GM19397 (cell line): ENCODE results near the gene TSC2.
"Not testable (repeated sequence)": the region's sequence is repeated elsewhere in the genome, so short reads cannot be mapped to it uniquely, and the experiment has no call there.

Source experiments
- ATAC-seq: cut with Tn5 transposase; IDR thresholded peaks from one replicate; pipeline ENCODE4 v1.9.1; 2021; ENCODE audit warnings: mild to moderate bottlenecking, moderate library complexity; ENCODE audit not compliant: unreplicated experiment

The TSC2 gene

DNA sequence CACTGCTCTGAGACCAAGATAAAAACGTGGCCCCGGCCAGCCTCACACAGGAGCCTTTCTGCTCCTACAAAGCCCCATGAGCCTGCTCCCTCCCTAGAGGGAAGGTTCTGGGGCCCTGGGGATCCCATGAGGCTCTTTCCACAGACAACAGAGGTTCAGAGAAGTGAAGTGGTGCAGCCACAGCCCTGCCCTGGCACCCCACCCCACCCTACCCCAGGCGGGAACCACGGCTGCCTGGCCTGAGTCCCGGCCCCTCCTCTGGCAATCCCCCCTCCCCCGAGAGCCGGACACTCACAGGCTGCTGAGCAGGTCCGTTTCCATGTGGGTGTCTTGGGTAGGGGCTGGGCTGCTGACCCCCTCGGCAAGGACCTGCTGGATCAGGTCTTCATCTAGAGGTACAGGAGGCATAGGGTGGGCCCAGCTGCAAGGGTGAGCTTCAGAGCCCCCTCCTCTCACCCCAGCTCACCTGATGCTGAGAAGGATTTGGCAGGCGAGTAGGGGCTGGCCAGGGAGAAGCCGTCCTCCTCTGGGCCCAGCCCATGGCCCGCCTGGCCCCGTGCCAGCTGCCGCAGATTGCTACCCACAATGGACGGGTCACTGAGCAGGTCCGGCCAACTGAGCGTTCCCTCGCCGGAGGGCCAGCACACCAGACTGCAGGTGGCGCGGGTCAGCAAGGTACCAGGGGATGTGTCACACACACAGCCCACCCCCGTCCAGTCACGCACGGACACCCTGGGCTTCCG lies 49.2 kb downstream of the TSC2 start:
- ATAC-seq: no peak

GRCh38 chr16:2097689-2098088 lies 49.9 kb downstream of the TSC2 start:
- not testable (repeated sequence) for ATAC-seq

- not testable (repeated sequence) for ATAC-seq
Measured at GRCh38 chr16:2101581-2101980, 53.8 kb downstream of the TSC2 start.

GRCh38 chr16:2102471-2102870 lies 54.7 kb downstream of the TSC2 start:
- ATAC-seq: no peak

- not testable (repeated sequence) for ATAC-seq
Measured at GRCh38 chr16:2104464-2104863, 56.7 kb downstream of the TSC2 start.

- ATAC-seq: not testable (repeated sequence)
Measured at GRCh38 chr16:2105291-2105690, 57.5 kb downstream of the TSC2 start.

GRCh38 chr16:2105769-2106168 lies 58.0 kb downstream of the TSC2 start:
- not testable (repeated sequence) for ATAC-seq

GRCh38 chr16:2106211-2106610 lies 58.4 kb downstream of the TSC2 start:
- ATAC-seq: not testable (repeated sequence)

DNA sequence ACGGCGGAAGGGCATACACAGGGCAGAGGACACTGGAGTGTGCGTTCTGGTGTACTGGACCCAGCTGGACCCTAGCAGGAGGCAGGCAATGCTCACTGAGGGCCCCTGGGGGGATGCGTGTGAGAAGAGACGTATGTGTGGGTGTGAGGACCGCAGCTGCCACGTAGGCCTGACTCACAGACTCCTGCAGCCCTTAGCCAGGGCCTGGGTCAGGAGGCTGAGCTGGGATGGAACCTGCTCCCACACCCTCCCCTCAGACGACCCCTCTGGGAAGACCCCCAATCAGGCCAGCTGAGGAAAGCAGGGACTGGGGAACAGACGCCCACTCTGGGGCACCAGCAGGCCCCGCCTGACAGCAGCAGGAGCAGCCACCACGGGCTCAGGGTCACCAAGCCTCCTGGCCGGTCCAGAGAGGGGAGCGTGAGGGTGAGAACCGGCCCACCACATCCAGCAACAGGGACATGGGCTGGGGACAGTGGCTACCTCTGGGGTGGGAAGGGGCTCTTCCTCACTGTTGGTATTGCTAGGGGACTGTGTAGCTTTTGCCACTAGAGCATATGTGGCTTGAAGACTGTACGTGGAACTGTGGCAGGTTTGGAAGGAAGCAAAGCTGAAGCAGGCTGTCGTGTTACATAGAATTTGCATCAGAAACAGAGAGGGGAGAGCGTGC lies 59.5 kb downstream of the TSC2 start:
- not testable (repeated sequence) for ATAC-seq

DNA sequence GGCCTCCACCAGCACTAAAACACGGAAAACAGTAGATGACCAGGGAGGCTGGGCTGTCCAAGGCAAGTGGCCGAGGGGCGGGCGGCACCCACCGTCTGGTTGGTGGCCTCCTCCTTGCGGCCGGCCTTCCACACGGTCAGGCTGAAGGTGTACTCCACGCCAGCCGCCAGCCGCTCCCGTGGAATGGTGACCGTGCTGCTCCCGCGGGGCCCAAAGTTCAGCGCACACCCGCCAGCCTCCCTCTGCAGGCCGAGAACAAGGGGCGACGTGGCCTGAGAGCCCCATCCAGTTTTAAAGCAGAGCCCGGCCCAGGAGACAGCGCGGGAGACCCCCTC lies 60.0 kb downstream of the TSC2 start:
- ATAC-seq: not testable (repeated sequence)

DNA sequence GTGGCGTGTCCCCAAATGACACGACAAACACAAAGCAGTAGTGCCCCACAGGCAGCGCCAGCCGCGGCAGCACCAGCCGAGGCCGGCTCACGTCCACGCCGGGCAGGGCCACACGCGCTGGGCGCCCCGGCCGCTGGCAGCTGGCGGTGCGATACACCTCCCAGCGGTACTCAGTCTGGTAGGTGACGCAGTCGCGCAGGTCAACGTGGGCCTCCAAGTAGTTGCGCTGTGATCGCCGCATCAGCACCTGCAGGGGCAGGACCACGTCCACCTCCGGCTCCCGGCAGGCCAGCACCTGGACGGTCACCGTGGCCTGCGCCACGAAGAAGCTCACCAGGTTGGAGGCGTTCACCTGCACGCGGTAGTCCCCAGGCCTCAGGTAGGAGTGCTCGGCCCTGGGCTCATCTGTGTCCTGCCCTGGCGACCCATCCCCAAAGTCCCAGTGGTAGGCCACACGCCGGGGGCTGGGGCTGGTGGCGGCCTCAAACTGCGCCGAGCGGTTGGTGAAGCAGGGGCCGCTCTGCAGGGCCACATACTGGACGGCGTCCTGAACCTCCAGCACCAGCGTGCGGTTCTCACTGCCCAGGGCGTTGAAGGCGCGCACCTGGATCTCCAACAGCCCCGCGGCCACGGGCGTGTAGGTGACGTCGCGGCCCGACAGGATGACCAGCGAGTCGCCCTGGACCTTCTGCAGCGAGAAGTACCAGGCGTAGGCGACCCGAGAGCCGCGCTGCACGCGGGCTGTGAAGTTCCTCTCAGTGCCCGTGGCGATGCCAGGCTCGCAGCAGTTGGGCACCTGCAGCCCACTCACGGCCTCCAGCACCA lies 60.9 kb downstream of the TSC2 start:
- ATAC-seq: not testable (repeated sequence)

GRCh38 chr16:2109271-2109580 lies 61.4 kb downstream of the TSC2 start:
- not testable (repeated sequence) for ATAC-seq

DNA sequence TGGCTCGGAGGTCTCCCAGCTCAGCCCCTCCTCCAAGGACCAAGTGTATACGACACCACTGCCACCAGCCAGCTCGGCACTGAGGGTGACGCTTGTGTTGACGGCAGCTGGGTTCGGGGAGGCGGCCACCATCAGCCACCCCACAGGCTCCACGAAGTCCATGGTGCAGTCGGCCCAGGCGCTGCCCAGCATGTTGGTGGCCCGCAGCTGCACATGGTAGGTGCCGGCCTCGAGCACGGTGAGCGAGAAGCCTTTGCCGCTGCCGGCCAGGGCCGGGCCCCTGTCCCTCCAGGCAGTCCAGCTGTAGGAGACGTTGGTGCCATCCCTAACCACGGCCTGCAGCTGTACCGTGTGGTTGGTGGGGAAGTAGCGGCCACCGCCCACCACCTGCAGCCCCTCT lies 62.1 kb downstream of the TSC2 start:
- ATAC-seq: not testable (repeated sequence)

DNA sequence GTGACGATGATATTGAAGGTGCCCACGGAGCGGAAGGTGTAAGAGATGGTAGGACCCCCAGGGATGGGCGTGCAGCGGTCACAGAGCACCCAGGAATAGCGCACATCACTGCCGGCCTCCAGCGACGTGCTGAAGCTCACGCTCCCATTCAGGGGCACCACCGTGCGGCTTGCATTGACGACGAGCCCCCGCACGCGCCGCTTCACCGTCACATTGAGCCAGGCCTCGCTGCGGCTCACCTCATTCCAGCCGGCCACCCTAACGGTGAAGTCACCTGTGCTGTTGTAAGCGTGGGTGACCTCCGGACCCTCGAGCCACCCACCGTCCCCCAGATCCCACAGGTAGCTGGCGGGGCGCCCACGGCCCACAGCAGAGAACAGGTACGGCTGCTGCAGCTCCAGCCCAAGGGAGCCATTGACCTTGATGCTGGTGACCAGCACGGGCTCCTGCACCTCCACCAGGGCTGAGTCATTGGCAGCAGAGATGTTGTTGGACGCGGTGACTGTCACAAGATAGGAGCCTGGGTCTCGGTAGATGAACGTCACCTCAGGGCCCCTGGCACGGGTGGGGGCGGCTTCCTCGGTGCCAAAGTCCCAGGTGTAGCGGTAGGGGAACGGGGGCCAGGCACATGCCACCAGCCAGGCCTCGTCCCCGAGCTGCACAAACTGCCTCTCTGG lies 62.7 kb downstream of the TSC2 start:
- not testable (repeated sequence) for ATAC-seq

- ATAC-seq: not testable (repeated sequence)
Measured at GRCh38 chr16:2111009-2111353, 63.2 kb downstream of the TSC2 start.

- ATAC-seq: not testable (repeated sequence)
Measured at GRCh38 chr16:2111412-2112335, 63.9 kb downstream of the TSC2 start.

- not testable (repeated sequence) for ATAC-seq
Measured at GRCh38 chr16:2112539-2113106, 64.8 kb downstream of the TSC2 start.

- not testable (repeated sequence) for ATAC-seq
Measured at GRCh38 chr16:2114225-2114624, 66.4 kb downstream of the TSC2 start.

GRCh38 chr16:2114885-2115590 lies 67.3 kb downstream of the TSC2 start:
- not testable (repeated sequence) for ATAC-seq
